HEK293 (cell line): ENCODE results near the gene ANKRD65.
"Not testable (repeated sequence)": the region's sequence is repeated elsewhere in the genome, so short reads cannot be mapped to it uniquely, and the experiment has no call there.

Source experiments
- CTCF ChIA-PET: fragments of 350-600 bp; formaldehyde crosslinking; extraction: SDS; loops from one replicate; lab custom pipeline; 2021; ENCODE audit warnings: antibody characterized with exemption; lab: Yijun Ruan, JAX
- POLR2A ChIA-PET: fragments of 300-600 bp; formaldehyde crosslinking; extraction: SDS; loops from one replicate; lab custom pipeline; 2020; ENCODE audit warnings: antibody characterized with exemption, inconsistent platforms; lab: Yijun Ruan, JAX
- H3K27ac ChIP-seq: fragments of 200-500 bp; sonication (Bioruptor generic); 2 replicates; pipeline ENCODE4 v1.5.1; 2014; ENCODE audit warnings: low read depth, low read length, control low read depth, inconsistent platforms; ENCODE audit errors: extremely low read depth
- H3K36me3 ChIP-seq, 2 experiments: fragments of 200-500 bp in 1 of 2; sonication (Bioruptor generic) in 1 of 2; 1 replicate in 1 of 2; 2 replicates in 1 of 2; pipeline ENCODE4 v1.5.1; 2014 to 2017; ENCODE audit warnings: inconsistent platforms in 2 of 2, low read length in 2 of 2; ENCODE audit not compliant: control insufficient read depth in 2 of 2, insufficient read depth in 1 of 2
- H3K4me1 ChIP-seq: fragments of 200-500 bp; sonication (Bioruptor generic); 2 replicates; pipeline ENCODE4 v1.5.1; 2014; ENCODE audit warnings: mild to moderate bottlenecking, low read length, inconsistent platforms; ENCODE audit not compliant: control insufficient read depth, insufficient read depth
- H3K4me3 ChIP-seq: 2 replicates; pipeline ENCODE4 v1.5.1; 2011; ENCODE audit warnings: low read depth, mild to moderate bottlenecking, control low read depth, low read length, moderate library complexity
- H3K9me3 ChIP-seq: fragments of 200-500 bp; sonication (Bioruptor generic); 2 replicates; pipeline ENCODE4 v1.5.1; 2014; ENCODE audit warnings: low read depth, low read length, inconsistent platforms; ENCODE audit not compliant: control insufficient read depth, insufficient read depth
- GLIS1 ChIP-seq: fragments of 450-650 bp; formaldehyde crosslinking; IDR thresholded peaks from 2 replicates; pipeline ENCODE4 v1.5.1; 2016; ENCODE audit warnings: missing biosample characterization, missing genetic modification characterization
- GLIS2 ChIP-seq: fragments of 450-650 bp; formaldehyde crosslinking; IDR thresholded peaks from 2 replicates; pipeline ENCODE4 v1.5.1; 2016; ENCODE audit warnings: missing biosample characterization, missing genetic modification characterization
- SCRT2 ChIP-seq: fragments of 450-650 bp; formaldehyde crosslinking; IDR thresholded peaks from 2 replicates; pipeline ENCODE4 v1.5.1; 2016; ENCODE audit warnings: missing biosample characterization, missing genetic modification characterization
- SP2 ChIP-seq: fragments of 450-650 bp; formaldehyde crosslinking; IDR thresholded peaks from 2 replicates; pipeline ENCODE4 v1.5.1; 2016; ENCODE audit warnings: missing biosample characterization, missing genetic modification characterization
- SP7 ChIP-seq: fragments of 450-650 bp; formaldehyde crosslinking; IDR thresholded peaks from 2 replicates; pipeline ENCODE4 v1.5.1; 2016; ENCODE audit warnings: missing biosample characterization, missing genetic modification characterization
- ZBTB20 ChIP-seq: fragments of 450-650 bp; formaldehyde crosslinking; IDR thresholded peaks from 2 replicates; pipeline ENCODE4 v1.5.1; 2016; ENCODE audit warnings: missing biosample characterization, missing genetic modification characterization
- ZBTB21 ChIP-seq: fragments of 450-650 bp; formaldehyde crosslinking; IDR thresholded peaks from 2 replicates; pipeline ENCODE4 v1.5.1; 2017; ENCODE audit warnings: missing biosample characterization, missing genetic modification characterization
- ZBTB8A ChIP-seq: fragments of 450-650 bp; formaldehyde crosslinking; IDR thresholded peaks from 2 replicates; pipeline ENCODE4 v1.5.1; 2016; ENCODE audit warnings: missing biosample characterization, missing genetic modification characterization
- ZIC2 ChIP-seq: fragments of 450-650 bp; formaldehyde crosslinking; IDR thresholded peaks from 2 replicates; pipeline ENCODE4 v1.5.1; 2016; ENCODE audit warnings: missing biosample characterization, missing genetic modification characterization
- ZNF114 ChIP-seq: fragments of 450-650 bp; formaldehyde crosslinking; IDR thresholded peaks from 2 replicates; pipeline ENCODE4 v1.5.0; 2017; ENCODE audit warnings: missing biosample characterization, missing genetic modification characterization
- ZNF132 ChIP-seq: fragments of 450-650 bp; formaldehyde crosslinking; IDR thresholded peaks from 2 replicates; pipeline ENCODE4 v1.5.1; 2017; ENCODE audit warnings: missing biosample characterization, missing genetic modification characterization, borderline replicate concordance
- ZNF341 ChIP-seq: fragments of 450-650 bp; formaldehyde crosslinking; IDR thresholded peaks from 2 replicates; pipeline ENCODE4; 2016; ENCODE audit warnings: low read depth, missing biosample characterization, missing genetic modification characterization
- ZNF423 ChIP-seq: fragments of 450-650 bp; formaldehyde crosslinking; IDR thresholded peaks from 2 replicates; pipeline ENCODE4 v1.5.1; 2016; ENCODE audit warnings: missing biosample characterization, missing genetic modification characterization
- ZNF521 ChIP-seq: fragments of 450-650 bp; formaldehyde crosslinking; IDR thresholded peaks from 2 replicates; pipeline ENCODE4 v1.5.1; 2017; ENCODE audit warnings: missing biosample characterization, mild to moderate bottlenecking, missing genetic modification characterization
- ZNF571 ChIP-seq: fragments of 450-650 bp; formaldehyde crosslinking; IDR thresholded peaks from 2 replicates; pipeline ENCODE4 v1.5.0; 2017; ENCODE audit warnings: missing biosample characterization, missing genetic modification characterization
- ZNF623 ChIP-seq: fragments of 450-650 bp; formaldehyde crosslinking; IDR thresholded peaks from 2 replicates; pipeline ENCODE4 v1.5.1; 2016; ENCODE audit warnings: missing biosample characterization, missing genetic modification characterization
- ZNF701 ChIP-seq: fragments of 450-650 bp; formaldehyde crosslinking; IDR thresholded peaks from 2 replicates; pipeline ENCODE4 v1.5.1; 2016; ENCODE audit warnings: missing biosample characterization, missing genetic modification characterization
- ZNF776 ChIP-seq: fragments of 450-650 bp; formaldehyde crosslinking; IDR thresholded peaks from 2 replicates; pipeline ENCODE4 v1.5.0; 2017; ENCODE audit warnings: missing biosample characterization, missing genetic modification characterization, borderline replicate concordance
- TF ChIP-seq, protein P1 (sequence below): fragments of 450-650 bp; formaldehyde crosslinking; IDR thresholded peaks from 2 replicates; pipeline ENCODE4 v1.5.1; 2016; ENCODE audit warnings: missing biosample characterization, missing genetic modification characterization
- TF ChIP-seq, protein P2 (sequence below): fragments of 450-650 bp; formaldehyde crosslinking; IDR thresholded peaks from 2 replicates; pipeline ENCODE4 v1.5.1; 2016; ENCODE audit warnings: missing biosample characterization, missing genetic modification characterization
- TF ChIP-seq, protein P3 (sequence below): fragments of 450-650 bp; formaldehyde crosslinking; IDR thresholded peaks from 2 replicates; pipeline ENCODE4 v1.5.1; 2016; ENCODE audit warnings: missing biosample characterization, missing genetic modification characterization

Gene ANKRD65

DNA sequence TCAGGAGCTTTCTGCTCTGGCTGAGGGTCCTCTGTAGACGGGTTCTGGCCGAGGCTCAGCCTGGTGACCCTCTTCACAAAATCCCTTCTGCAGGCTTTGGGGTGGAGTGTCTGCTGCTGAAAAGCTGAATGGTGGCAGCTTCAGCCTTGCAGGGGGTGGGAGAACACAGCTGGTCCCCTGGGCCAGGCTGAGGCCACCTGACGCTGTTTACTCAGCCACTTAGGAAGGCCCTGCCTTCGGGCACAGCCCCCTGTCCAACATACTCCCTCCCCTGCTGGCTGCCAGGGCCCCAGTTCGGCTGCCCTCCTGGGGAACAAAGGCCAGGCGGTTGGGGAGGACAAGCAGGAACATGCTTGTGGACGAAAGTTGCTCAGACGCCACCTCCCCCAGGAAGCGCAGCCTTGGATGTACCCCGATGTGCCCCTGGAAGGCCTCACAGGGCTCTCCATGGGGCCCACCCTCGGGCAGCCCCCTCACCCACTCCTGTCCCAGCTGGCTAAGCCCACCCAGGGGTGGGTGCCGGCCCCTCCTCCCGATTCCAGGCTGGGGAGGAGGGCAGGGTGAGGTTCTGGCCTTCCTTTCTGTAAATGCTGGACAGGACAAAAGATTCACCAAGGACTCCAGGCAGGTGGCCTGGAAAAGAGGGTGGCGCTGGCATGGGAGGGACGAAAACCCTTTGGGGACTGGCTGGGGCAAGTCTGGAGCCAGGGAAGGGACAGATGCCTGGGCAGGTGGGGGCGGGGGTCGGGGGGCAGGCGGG, at the start of gene ANKRD65:
TSS of gene ANKRD65 (minus strand) at position 130 of the 760 bp plus-strand sequence. CDS start 271 bp downstream, outside the sequence.
- H3K36me3 ChIP-seq, result no peaks in the 10 kb centered on the region
- ChIA-PET POLR2A (interaction anchor here (0.6 kb wide), 1 partner anchor 22 kb away, joined by 4 read pairs; no protein-coding TSS in a partner anchor), CTCF (no interaction called here)
- peak; percentile 23; the same call in 1 of the 2 replicates for TF ChIP-seq SP7 (tag by site-specific recombination)
- peak; percentile 77 for TF ChIP-seq ZNF341 (tag by site-specific recombination)
- no peak for TF ChIP-seq ZNF776 (tag by site-specific recombination)
- peak; percentile 59; the same call in 1 of the 2 replicates for TF ChIP-seq GLIS2 (tag by site-specific recombination)
- TF ChIP-seq, protein P1, sequence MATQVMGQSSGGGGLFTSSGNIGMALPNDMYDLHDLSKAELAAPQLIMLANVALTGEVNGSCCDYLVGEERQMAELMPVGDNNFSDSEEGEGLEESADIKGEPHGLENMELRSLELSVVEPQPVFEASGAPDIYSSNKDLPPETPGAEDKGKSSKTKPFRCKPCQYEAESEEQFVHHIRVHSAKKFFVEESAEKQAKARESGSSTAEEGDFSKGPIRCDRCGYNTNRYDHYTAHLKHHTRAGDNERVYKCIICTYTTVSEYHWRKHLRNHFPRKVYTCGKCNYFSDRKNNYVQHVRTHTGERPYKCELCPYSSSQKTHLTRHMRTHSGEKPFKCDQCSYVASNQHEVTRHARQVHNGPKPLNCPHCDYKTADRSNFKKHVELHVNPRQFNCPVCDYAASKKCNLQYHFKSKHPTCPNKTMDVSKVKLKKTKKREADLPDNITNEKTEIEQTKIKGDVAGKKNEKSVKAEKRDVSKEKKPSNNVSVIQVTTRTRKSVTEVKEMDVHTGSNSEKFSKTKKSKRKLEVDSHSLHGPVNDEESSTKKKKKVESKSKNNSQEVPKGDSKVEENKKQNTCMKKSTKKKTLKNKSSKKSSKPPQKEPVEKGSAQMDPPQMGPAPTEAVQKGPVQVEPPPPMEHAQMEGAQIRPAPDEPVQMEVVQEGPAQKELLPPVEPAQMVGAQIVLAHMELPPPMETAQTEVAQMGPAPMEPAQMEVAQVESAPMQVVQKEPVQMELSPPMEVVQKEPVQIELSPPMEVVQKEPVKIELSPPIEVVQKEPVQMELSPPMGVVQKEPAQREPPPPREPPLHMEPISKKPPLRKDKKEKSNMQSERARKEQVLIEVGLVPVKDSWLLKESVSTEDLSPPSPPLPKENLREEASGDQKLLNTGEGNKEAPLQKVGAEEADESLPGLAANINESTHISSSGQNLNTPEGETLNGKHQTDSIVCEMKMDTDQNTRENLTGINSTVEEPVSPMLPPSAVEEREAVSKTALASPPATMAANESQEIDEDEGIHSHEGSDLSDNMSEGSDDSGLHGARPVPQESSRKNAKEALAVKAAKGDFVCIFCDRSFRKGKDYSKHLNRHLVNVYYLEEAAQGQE (tag by site-specific recombination), result no peak
- TF ChIP-seq ZBTB8A (tag by site-specific recombination), result peak; percentile 53; the same call in 1 of the 2 replicates
- peak; percentile 39 for TF ChIP-seq SP2 (tag by site-specific recombination)
- TF ChIP-seq ZNF701 (tag by site-specific recombination), result no peak
- peak; percentile 58 for TF ChIP-seq SCRT2 (tag by site-specific recombination)
- TF ChIP-seq, protein P2, sequence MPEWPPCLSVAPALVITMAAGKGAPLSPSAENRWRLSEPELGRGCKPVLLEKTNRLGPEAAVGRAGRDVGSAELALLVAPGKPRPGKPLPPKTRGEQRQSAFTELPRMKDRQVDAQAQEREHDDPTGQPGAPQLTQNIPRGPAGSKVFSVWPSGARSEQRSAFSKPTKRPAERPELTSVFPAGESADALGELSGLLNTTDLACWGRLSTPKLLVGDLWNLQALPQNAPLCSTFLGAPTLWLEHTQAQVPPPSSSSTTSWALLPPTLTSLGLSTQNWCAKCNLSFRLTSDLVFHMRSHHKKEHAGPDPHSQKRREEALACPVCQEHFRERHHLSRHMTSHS, result no peak
- no peak for TF ChIP-seq ZNF623
- TF ChIP-seq ZIC2 (tag by site-specific recombination), result peak; percentile 98
- TF ChIP-seq ZNF423 (tag by site-specific recombination), result peak; percentile 19; the same call in 1 of the 2 replicates
- TF ChIP-seq GLIS1 (tag by site-specific recombination), result peak; percentile 99
- H3K27ac ChIP-seq, result no peak within 1 kb of the TSS
- no peaks in the 10 kb centered on the region for H3K9me3 ChIP-seq
- H3K4me3 ChIP-seq, result no peak within 1 kb of the TSS
- no peaks in the 10 kb centered on the region for H3K4me1 ChIP-seq

DNA sequence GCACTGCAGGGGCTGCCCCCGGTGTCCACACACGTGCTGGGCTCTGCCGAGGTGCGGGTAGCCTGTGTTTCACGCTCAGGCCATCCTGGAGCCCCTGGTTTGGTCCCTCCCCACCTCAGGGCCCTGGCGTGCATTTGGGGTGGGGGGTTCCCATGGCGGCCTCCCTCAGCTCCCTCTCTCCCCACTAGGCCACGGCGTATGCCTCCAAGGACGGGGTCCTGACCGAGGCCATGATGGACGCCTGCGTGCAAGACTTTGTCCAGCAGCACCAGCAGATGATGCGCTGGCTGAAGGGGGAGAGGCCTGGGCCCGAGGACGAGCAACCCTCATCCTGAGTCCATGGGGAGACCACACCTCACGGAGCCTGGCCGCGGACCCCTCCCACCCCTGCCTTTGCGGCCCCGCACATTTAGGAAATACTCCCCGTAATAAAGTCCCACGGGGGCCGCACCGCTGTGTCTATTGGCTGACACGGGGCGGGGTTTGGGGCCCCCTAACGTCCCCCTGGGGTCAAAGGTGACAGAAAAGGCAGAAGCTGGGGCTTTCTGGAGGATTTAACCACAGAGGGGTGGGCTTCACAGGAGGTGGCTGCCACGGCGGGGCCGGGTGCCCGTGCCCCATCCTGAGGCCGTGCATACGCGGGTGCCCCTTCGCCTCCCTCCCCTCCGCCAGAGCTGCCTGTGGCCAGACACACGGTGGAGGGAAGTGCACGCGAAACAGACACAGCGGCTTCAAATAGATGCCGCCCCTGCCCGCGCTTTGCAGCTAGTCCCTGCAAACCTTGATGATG, 47.3 kb upstream of the ANKRD65 start:
- H3K4me3 ChIP-seq, H3K4me1 ChIP-seq, H3K27ac ChIP-seq, POLR2A ChIA-PET, H3K9me3 ChIP-seq, H3K36me3 ChIP-seq, CTCF ChIA-PET: not testable (repeated sequence)

DNA sequence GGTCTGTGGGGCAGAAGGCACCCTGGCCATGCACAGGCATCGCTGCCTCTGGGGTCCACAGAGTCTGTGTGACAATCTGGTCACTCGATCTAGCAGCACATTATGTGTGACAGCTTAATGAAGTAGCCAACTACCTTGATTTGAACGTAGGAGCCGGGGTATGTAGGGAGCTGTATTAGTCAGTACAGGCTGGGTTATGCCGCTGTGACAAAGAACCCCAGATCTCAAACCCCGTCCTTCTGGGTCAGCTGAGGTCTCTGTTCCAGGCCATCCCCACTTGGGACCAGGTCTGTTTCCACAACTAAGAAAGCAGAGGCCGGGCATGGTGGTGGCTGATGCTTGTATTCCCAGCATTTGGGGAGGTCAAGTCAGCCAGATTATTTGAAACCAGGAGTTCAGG, 42.2 kb upstream of the ANKRD65 start:
- no peak for TF ChIP-seq ZNF571
- no peak for TF ChIP-seq ZNF114 (tag by site-specific recombination)
- no peak for TF ChIP-seq ZBTB21 (tag by site-specific recombination)
- TF ChIP-seq ZNF521, result no peak
- TF ChIP-seq ZNF623, result no peak
- TF ChIP-seq, protein P3, sequence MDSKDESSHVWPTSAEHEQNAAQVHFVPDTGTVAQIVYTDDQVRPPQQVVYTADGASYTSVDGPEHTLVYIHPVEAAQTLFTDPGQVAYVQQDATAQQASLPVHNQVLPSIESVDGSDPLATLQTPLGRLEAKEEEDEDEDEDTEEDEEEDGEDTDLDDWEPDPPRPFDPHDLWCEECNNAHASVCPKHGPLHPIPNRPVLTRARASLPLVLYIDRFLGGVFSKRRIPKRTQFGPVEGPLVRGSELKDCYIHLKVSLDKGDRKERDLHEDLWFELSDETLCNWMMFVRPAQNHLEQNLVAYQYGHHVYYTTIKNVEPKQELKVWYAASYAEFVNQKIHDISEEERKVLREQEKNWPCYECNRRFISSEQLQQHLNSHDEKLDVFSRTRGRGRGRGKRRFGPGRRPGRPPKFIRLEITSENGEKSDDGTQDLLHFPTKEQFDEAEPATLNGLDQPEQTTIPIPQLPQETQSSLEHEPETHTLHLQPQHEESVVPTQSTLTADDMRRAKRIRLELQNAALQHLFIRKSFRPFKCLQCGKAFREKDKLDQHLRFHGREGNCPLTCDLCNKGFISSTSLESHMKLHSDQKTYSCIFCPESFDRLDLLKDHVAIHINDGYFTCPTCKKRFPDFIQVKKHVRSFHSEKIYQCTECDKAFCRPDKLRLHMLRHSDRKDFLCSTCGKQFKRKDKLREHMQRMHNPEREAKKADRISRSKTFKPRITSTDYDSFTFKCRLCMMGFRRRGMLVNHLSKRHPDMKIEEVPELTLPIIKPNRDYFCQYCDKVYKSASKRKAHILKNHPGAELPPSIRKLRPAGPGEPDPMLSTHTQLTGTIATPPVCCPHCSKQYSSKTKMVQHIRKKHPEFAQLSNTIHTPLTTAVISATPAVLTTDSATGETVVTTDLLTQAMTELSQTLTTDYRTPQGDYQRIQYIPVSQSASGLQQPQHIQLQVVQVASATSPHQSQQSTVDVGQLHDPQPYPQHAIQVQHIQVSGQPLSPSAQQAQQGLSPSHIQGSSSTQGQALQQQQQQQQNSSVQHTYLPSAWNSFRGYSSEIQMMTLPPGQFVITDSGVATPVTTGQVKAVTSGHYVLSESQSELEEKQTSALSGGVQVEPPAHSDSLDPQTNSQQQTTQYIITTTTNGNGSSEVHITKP (tag by site-specific recombination), result no peak
- no peak for TF ChIP-seq ZBTB20 (tag by site-specific recombination)
- no peak for TF ChIP-seq ZNF132 (tag by site-specific recombination)
- CTCF ChIA-PET, result interaction anchor here (0.7 to 0.9 kb wide), 2 partner anchors 14 to 57 kb away, joined by 3 read pairs; no protein-coding TSS in a partner anchor
- POLR2A ChIA-PET, result interaction anchor here (1.4 kb wide), 1 partner anchor 64 kb away, joined by 5 read pairs; the partner anchor contains the start of gene CCNL2
- no peaks in the 10 kb centered on the region for H3K9me3 ChIP-seq
- H3K4me3 ChIP-seq, result no peak overlapping the region
- H3K36me3 ChIP-seq, result no peaks in the 10 kb centered on the region
- no peak overlapping the region for H3K27ac ChIP-seq
- H3K4me1 ChIP-seq, result no peaks in the 10 kb centered on the region
